C1 segment of cervical spinal cord (tissue), 14 donors: ENCODE measurements around the gene ACSF2.

ENCODE experiments used
- DNase-seq, 14 donors: peaks; one replicate each; lab custom pipeline; 2025; lab: John Stamatoyannopoulos, UW

ACSF2 gene

GRCh38 chr17:50476545-50477315 lies 50.7 kb downstream of the ACSF2 start:
- DNase-seq, result peak in 1 of 14 donors; percentile 60

GRCh38 chr17:50477976-50478375 lies 52.0 kb downstream of the ACSF2 start:
- DNase-seq, result no peak

GRCh38 chr17:50478391-50479381 lies 52.7 kb downstream of the ACSF2 start, which contains the start of gene RSAD1:
Gene RSAD1 (plus strand): TSS chr17:50478860. CDS start chr17:50478885, 25 bp downstream.
- DNase-seq, result peak in 13 of 14 donors; percentile 55 to 92 (median 74)

- peak in 10 of 14 donors; percentile 5 to 47 (median 22) for DNase-seq
Measured at GRCh38 chr17:50479522-50480141, 53.6 kb downstream of the ACSF2 start.

GRCh38 chr17:50480142-50480764 lies 54.2 kb downstream of the ACSF2 start:
- DNase-seq, result no peak

GRCh38 chr17:50480854-50481490 lies 55.0 kb downstream of the ACSF2 start:
- no peak for DNase-seq

- DNase-seq, result no peak
Measured at GRCh38 chr17:50481648-50482047, 55.6 kb downstream of the ACSF2 start.

GRCh38 chr17:50482110-50482509 lies 56.1 kb downstream of the ACSF2 start:
- DNase-seq, result no peak

- DNase-seq, result peak; percentile 17 to 93 (median 80)
Measured at GRCh38 chr17:50482516-50482915, 56.5 kb downstream of the ACSF2 start.

GRCh38 chr17:50483266-50483665 lies 57.2 kb downstream of the ACSF2 start:
- no peak for DNase-seq

GRCh38 chr17:50484386-50485155 lies 58.6 kb downstream of the ACSF2 start:
- no peak for DNase-seq

GRCh38 chr17:50487213-50488096 lies 61.4 kb downstream of the ACSF2 start:
- no peak for DNase-seq

- DNase-seq, result no peak
Measured at GRCh38 chr17:50488880-50489279, 62.9 kb downstream of the ACSF2 start.

GRCh38 chr17:50491505-50491904 lies 65.5 kb downstream of the ACSF2 start:
- no peak for DNase-seq

GRCh38 chr17:50492214-50492613 lies 66.2 kb downstream of the ACSF2 start:
- no peak for DNase-seq

GRCh38 chr17:50493744-50494143 lies 67.7 kb downstream of the ACSF2 start:
- DNase-seq, result no peak

- DNase-seq, result no peak
Measured at GRCh38 chr17:50495217-50495823, 69.3 kb downstream of the ACSF2 start.

GRCh38 chr17:50495918-50496317 lies 69.9 kb downstream of the ACSF2 start:
- DNase-seq, result no peak
